Activated naive CD8-positive, alpha-beta T cell treated with anti-CD3 and anti-CD28 coated beads, Interleukin-2, amount 50 U/mL, for 24 hours (primary cell): Measurements from ENCODE around the gene SKAP2.

Source experiments
- ATAC-seq: fragments of 150-1000 bp; cut with Tn5 transposase; one replicate; pipeline ENCODE4 v1.10.0; 2021
- DNase-seq: peaks from one replicate; pipeline ENCODE4 v3.0.0; 2021
- H3K27ac Mint-ChIP-seq: one replicate; pipeline ENCODE4 v1.8.0; 2021; ENCODE audit warnings: mild to moderate bottlenecking, mixed read lengths
- H3K27me3 Mint-ChIP-seq: one replicate; pipeline ENCODE4 v1.8.0; 2021; ENCODE audit warnings: mixed read lengths
- H3K36me3 Mint-ChIP-seq: one replicate; pipeline ENCODE4 v1.8.0; 2021; ENCODE audit warnings: low read depth, mixed read lengths
- H3K4me1 Mint-ChIP-seq: one replicate; pipeline ENCODE4 v1.8.0; 2021; ENCODE audit warnings: mixed read lengths
- H3K4me3 Mint-ChIP-seq: one replicate; pipeline ENCODE4 v1.8.0; 2021; ENCODE audit warnings: mild to moderate bottlenecking, moderate library complexity, mixed read lengths
- H3K9me3 Mint-ChIP-seq: one replicate; pipeline ENCODE4 v1.8.0; 2021; ENCODE audit warnings: mixed read lengths

SKAP2 gene

DNA sequence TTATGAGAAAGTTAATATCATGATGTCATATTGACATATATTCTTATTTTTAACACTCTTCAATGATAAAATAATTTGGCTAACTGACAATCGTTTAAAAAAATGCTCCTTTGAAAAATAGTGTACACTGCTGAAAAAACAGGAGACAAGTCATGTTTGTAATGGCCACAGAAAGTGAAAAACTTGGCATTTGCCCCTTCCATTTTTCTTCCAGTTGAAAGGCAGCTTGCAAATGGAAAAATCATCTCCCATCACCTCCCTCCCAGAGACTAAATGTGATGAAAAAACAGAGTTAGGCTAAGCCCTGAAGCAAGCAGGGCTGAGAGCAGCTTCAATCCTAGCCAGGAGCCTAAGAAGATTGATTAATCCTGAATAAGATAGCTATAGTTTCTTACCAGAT lies 160.4 kb downstream of the SKAP2 start:
- no peaks in the 10 kb centered on the region for H3K4me1 Mint-ChIP-seq
- no peak overlapping the region for H3K4me3 Mint-ChIP-seq
- no peaks in the 10 kb centered on the region for H3K27me3 Mint-ChIP-seq
- no peak for ATAC-seq
- H3K9me3 Mint-ChIP-seq: no peaks in the 10 kb centered on the region
- no peak overlapping the region for H3K27ac Mint-ChIP-seq
- H3K36me3 Mint-ChIP-seq: no peaks in the 10 kb centered on the region
- no peak for DNase-seq

DNA sequence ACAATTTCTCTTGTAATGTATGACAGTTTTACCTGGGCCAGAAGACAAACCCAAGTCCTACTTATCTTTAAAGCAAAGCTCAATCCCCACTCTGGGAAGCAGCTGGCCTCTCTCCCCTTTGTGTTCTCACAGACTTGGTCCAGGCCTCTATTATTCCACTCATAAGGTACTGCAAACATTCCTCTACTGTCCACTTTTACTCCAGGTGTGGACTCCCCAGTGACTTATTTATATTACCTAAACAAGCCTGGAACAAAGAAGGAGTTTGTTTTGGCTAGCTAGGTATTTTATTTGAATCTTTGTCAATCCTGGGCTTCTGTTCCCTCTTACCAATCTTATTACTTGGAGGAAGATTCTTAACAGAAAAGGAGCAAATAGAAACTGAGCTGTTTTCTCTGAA lies 163.5 kb downstream of the SKAP2 start:
- Mint-ChIP-seq H3K27ac (no peak overlapping the region), H3K4me3 (no peak overlapping the region), H3K27me3 (peaks cover 3% of the 10 kb centered on the region), H3K9me3 (no peaks in the 10 kb centered on the region), H3K36me3 (no peaks in the 10 kb centered on the region), H3K4me1 (no peaks in the 10 kb centered on the region)
- no peak for ATAC-seq
- no peak for DNase-seq

DNA sequence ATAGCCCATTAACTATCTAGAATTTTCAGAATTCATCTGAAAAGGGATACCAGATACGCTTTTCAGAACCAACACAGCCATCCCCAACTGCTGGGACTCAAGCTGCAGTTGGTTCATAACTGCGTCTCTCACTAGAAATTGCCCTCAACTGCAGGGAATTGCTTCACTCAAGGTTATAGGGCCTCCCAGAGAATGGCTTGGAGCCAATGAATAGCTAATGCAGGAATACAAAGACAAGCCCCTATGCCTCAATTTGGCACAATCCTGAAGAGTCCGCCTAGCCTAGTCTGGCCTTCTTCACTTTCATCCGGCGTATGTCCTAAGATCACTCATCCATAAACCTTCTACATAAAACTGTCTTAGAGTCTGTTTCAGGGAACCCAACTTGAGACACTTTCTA lies 164.0 kb downstream of the SKAP2 start:
- no peak overlapping the region for H3K27ac Mint-ChIP-seq
- no peak overlapping the region for H3K4me3 Mint-ChIP-seq
- H3K36me3 Mint-ChIP-seq: no peaks in the 10 kb centered on the region
- ATAC-seq (no peak), DNase-seq (no peak)
- peaks cover 6% of the 10 kb centered on the region for H3K27me3 Mint-ChIP-seq
- H3K9me3 Mint-ChIP-seq: no peaks in the 10 kb centered on the region
- H3K4me1 Mint-ChIP-seq: no peaks in the 10 kb centered on the region

DNA sequence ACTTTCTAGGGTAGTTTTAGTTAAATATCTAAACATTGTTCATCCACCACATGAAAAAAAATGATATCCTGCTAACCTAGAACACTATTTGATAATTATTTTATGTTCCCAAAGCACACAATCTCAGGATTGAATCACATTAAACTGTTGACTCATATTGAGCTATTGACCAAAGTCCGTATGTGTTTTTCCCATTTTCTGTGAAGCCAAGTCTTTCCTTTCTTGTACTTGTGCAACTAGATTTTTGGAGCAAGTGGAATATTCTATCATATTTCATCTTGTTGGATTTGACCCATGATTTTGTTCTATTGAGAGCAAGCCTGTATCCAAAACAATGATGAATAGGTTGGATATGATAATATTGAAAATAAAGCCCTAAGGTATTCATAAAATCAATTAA lies 164.6 kb downstream of the SKAP2 start:
- DNase-seq (no peak), ATAC-seq (no peak)
- H3K4me1 Mint-ChIP-seq: no peaks in the 10 kb centered on the region
- H3K27me3 Mint-ChIP-seq: peaks cover 6% of the 10 kb centered on the region
- no peaks in the 10 kb centered on the region for H3K36me3 Mint-ChIP-seq
- H3K27ac Mint-ChIP-seq: no peak overlapping the region
- H3K9me3 Mint-ChIP-seq: no peaks in the 10 kb centered on the region
- H3K4me3 Mint-ChIP-seq: no peak overlapping the region

DNA sequence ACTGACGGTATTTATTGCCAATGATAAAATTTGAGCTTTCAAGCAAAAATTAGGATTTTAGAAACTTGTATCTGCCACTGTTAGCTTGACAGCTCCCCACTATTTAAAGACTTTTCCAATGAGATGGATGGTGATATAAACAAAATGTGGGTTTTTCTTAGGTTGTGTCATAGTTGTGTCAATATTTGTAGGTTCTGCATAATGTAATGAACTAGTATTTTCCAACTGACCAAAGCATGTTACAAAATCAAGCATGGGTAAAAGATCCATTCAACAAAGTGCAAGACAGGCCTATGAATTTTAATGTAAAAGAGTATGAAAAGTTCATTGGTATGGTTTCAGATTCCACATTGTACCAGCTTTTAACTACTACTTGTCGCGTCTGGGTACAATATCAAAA lies 165.6 kb downstream of the SKAP2 start:
- Mint-ChIP-seq H3K9me3 (no peaks in the 10 kb centered on the region), H3K4me1 (no peaks in the 10 kb centered on the region), H3K4me3 (no peak overlapping the region), H3K36me3 (no peaks in the 10 kb centered on the region), H3K27ac (no peak overlapping the region), H3K27me3 (peaks cover 6% of the 10 kb centered on the region)
- ATAC-seq (no peak), DNase-seq (no peak)

DNA sequence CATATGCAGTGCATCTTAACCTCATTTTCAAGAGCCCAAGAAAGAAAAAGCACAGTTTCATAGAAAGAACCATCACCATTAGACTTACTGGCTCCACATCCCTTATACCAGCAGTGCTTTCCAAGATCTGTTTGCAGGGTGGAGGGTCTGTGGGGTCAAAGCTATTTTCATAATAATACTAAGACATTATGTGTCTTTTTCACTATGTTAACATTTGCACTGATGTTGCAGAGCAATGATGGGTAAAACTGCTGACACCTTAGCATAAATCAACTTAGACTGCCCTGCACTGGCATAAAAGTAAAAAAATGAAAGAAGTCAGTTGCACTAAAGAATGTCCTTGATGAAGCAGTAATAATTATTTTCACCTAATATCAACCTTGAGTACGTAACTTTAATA lies 166.2 kb downstream of the SKAP2 start:
- no peaks in the 10 kb centered on the region for H3K4me1 Mint-ChIP-seq
- no peak for ATAC-seq
- H3K4me3 Mint-ChIP-seq: no peak overlapping the region
- H3K27ac Mint-ChIP-seq: no peak overlapping the region
- no peak for DNase-seq
- no peaks in the 10 kb centered on the region for H3K9me3 Mint-ChIP-seq
- H3K27me3 Mint-ChIP-seq: peaks cover 6% of the 10 kb centered on the region
- no peaks in the 10 kb centered on the region for H3K36me3 Mint-ChIP-seq

DNA sequence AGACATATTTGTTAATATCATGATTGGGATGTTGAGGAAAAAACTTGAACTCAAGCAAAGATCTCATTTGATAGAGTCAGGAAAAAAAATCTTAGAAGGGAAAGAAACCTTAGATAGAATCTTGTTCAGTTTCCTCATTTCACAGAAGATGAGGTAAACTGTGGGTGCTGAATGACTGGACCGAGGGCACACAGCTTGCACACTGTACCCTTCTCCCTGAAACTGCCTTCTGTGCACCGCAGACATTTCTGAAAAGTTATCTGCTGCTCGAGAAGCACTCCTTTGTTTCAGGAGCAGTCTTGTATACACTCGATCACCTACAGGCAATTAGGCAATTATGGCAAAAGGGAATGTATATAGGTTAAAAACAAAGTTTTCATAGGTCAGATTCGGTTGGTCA lies 167.4 kb downstream of the SKAP2 start:
- Mint-ChIP-seq H3K36me3 (no peaks in the 10 kb centered on the region), H3K27me3 (peaks cover 6% of the 10 kb centered on the region), H3K4me3 (no peak overlapping the region), H3K4me1 (no peaks in the 10 kb centered on the region), H3K27ac (no peak overlapping the region), H3K9me3 (no peaks in the 10 kb centered on the region)
- no peak for DNase-seq
- ATAC-seq: no peak

DNA sequence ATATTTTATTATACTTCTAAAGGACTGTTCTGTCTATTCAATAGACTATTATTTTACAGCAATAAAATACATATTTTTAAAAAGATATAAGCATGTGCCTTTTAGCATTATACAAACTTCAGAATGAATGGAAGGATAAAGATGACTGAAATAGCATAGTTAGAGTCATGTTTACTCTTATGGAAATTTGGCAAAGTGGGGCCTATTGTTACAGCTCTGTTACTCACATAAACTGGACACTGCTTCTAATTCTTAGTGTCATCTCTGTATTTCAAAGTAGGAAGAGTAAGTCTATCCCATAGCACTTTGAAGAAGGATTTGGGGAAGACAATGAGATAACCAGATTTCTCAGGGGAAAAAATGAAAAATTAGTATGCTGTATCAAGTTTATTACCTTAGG lies 168.2 kb downstream of the SKAP2 start:
- no peaks in the 10 kb centered on the region for H3K36me3 Mint-ChIP-seq
- H3K27ac Mint-ChIP-seq: no peak overlapping the region
- H3K4me3 Mint-ChIP-seq: no peak overlapping the region
- no peak for DNase-seq
- H3K27me3 Mint-ChIP-seq: peaks cover 6% of the 10 kb centered on the region
- no peaks in the 10 kb centered on the region for H3K4me1 Mint-ChIP-seq
- H3K9me3 Mint-ChIP-seq: no peaks in the 10 kb centered on the region
- ATAC-seq: no peak

DNA sequence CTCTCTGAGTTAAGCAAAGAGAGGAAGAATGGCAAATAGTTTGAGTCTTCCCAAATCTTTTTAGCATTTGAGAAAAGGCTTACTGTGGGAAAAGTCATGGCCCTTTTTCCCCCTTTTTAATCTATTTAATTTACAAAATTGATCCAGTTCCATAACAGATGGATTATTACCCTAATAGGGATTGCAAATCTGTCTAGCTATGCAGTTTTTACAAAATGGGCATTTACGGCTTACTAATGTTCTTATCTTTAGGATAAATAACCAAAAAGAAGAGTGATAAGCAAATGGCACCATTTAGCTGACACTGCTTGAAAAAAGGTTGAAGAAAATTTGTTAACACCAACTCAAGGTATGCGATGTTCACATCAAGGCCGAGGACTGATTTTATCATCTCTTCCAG lies 169.7 kb downstream of the SKAP2 start:
- Mint-ChIP-seq H3K4me3 (no peak overlapping the region), H3K4me1 (no peaks in the 10 kb centered on the region), H3K27me3 (peaks cover 6% of the 10 kb centered on the region), H3K36me3 (no peaks in the 10 kb centered on the region), H3K9me3 (no peaks in the 10 kb centered on the region), H3K27ac (no peak overlapping the region)
- ATAC-seq: no peak
- DNase-seq: no peak

DNA sequence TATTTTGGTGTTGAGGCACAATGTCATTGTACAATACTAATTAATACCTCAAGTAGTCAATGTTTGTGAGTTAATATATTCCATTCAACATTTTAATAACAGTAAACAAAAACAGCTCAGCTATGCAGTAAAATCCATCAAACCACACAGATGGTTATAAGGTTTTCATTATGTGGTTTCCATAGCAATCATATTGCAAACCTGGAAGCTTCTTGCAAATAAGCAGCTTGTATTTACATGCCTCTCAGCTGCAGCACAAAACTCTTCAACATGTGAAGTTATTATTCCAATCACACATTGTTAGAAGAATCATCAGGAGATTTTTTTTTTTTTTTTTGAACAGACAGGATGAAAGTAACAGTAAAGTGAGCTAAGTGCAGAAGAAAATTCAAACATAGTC lies 170.2 kb downstream of the SKAP2 start:
- Mint-ChIP-seq H3K27ac (no peak overlapping the region), H3K4me1 (no peaks in the 10 kb centered on the region), H3K27me3 (peaks cover 6% of the 10 kb centered on the region), H3K9me3 (no peaks in the 10 kb centered on the region), H3K4me3 (no peak overlapping the region), H3K36me3 (no peaks in the 10 kb centered on the region)
- ATAC-seq: no peak
- DNase-seq: no peak

DNA sequence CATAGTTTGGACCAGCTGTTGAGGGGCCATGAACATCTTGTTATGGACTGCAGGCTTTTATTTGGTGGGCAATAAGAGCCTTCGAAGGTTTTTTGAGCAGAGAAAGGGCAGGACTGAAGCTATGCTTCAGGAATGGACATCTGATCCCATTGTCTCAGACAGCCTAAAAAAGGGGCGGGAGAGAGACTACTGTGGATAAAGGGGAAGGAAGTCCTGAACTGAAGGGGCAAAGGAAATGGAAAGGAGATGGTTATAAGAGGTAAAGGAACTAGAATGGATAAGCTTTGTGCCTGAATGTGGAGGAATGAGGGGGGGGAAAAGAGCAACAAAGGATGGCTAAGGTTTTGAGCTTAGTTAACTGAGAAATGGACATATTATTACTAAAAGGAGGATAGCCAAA lies 172.5 kb downstream of the SKAP2 start:
- Mint-ChIP-seq H3K4me3 (no peak overlapping the region), H3K27ac (no peak overlapping the region), H3K27me3 (peaks cover 7% of the 10 kb centered on the region), H3K36me3 (no peaks in the 10 kb centered on the region), H3K9me3 (no peaks in the 10 kb centered on the region), H3K4me1 (no peaks in the 10 kb centered on the region)
- no peak for ATAC-seq
- DNase-seq: no peak

DNA sequence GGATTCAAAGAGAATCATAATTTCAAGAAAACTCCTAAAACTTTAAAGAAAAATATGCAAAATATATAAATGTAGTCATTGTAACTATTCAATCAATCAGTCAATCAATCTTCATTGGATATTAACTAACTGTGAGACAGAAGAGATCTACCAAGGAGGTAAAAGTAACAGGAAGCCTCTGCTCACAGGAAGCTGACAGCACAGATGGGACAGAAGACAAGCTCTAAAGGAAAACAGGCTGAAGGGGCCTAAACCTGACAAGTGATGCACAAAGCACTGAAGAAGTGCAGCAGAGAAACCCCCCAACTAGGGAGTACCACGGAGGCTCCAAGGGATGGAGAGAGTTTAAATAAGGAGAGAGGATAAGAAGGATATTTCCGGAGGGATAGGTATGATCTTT lies 173.0 kb downstream of the SKAP2 start:
- Mint-ChIP-seq H3K4me1 (no peaks in the 10 kb centered on the region), H3K36me3 (no peaks in the 10 kb centered on the region), H3K27me3 (peaks cover 8% of the 10 kb centered on the region), H3K27ac (no peak overlapping the region), H3K9me3 (no peaks in the 10 kb centered on the region), H3K4me3 (no peak overlapping the region)
- ATAC-seq (no peak), DNase-seq (no peak)

DNA sequence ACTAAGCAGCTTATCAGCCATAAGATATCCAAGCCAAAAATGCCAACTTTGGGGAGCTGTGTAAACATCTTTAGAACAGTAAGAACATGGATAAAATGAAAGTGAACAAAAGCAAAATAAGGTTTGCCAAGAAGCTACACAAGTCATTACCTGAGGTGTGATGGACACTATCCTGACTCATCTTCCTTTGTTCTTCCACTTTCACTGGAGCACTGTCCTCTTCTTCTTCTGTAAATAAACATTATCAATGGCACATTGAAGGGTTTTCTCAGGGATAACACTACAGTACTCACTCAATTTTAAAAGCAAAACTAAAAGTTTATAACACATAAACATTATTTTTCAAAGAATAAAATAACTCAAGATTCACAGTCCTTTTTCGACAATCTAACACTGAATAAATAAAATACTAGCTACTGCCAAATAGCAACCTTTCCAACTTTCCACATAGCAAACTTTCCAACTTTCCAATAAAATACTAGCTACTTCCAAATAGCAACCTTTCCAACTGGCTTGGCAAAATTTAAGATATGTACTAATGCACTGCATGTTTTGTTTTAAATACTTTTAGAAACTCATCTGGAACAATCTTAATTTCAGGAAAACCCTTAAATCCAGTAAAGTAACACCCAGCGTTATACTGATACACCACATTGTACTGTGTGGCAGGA lies 174.1 kb downstream of the SKAP2 start:
- peaks cover 8% of the 10 kb centered on the region for H3K27me3 Mint-ChIP-seq
- H3K27ac Mint-ChIP-seq: no peak overlapping the region
- ATAC-seq (no peak), DNase-seq (no peak)
- H3K36me3 Mint-ChIP-seq: no peaks in the 10 kb centered on the region
- H3K4me1 Mint-ChIP-seq: no peaks in the 10 kb centered on the region
- no peak overlapping the region for H3K4me3 Mint-ChIP-seq
- no peaks in the 10 kb centered on the region for H3K9me3 Mint-ChIP-seq

DNA sequence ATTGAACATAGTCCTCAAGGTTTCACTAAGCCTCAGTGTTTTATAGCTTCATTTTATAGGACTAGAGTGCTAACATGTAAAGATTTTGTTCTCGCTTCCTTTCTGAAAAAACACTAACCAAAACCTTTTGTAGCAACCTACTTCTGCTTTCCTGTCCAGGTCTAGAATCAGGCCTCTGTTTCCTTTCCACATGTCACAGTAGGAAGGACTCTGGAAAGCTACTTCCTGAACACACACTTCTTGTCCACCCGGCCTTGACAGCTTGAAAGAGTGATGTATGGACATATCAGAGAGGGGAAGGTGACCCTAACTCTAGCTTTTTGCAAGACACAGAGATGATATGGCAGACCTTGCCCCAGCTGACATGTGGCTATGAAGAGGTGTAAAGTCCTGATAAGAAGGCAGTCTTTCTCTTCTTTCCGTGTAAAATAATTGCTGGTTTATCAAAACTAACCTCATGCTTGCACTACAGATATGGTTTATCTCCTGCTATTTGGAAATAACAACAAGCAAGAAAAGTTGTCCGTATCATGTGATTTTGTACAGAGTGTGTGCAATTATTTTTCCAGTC lies 175.4 kb downstream of the SKAP2 start:
- H3K9me3 Mint-ChIP-seq: no peaks in the 10 kb centered on the region
- H3K4me3 Mint-ChIP-seq: no peak overlapping the region
- ATAC-seq (no peak), DNase-seq (no peak)
- no peaks in the 10 kb centered on the region for H3K4me1 Mint-ChIP-seq
- H3K36me3 Mint-ChIP-seq: no peaks in the 10 kb centered on the region
- peaks cover 14% of the 10 kb centered on the region for H3K27me3 Mint-ChIP-seq
- no peak overlapping the region for H3K27ac Mint-ChIP-seq

DNA sequence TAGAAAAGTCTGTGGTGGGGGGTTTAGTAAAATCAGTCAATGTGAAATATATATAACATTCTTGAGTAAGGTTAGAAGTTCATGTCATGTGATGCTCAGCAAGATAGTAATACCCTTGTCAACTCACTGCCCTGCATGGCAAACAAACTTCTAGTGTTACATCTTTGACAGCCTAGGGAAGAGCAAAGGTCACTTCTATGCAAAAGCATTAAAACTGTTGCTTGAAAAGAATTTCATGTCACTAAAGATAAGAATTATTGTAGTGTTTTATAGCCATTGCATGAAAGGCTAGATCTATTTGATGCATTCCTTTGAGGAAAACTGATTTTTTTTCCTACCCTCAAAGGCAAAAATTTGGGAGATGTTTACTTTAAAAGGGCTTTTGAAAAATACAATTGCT lies 176.0 kb downstream of the SKAP2 start:
- no peaks in the 10 kb centered on the region for H3K9me3 Mint-ChIP-seq
- no peak overlapping the region for H3K4me3 Mint-ChIP-seq
- H3K27ac Mint-ChIP-seq: no peak overlapping the region
- peaks cover 14% of the 10 kb centered on the region for H3K27me3 Mint-ChIP-seq
- H3K36me3 Mint-ChIP-seq: no peaks in the 10 kb centered on the region
- DNase-seq (no peak), ATAC-seq (no peak)
- no peaks in the 10 kb centered on the region for H3K4me1 Mint-ChIP-seq

DNA sequence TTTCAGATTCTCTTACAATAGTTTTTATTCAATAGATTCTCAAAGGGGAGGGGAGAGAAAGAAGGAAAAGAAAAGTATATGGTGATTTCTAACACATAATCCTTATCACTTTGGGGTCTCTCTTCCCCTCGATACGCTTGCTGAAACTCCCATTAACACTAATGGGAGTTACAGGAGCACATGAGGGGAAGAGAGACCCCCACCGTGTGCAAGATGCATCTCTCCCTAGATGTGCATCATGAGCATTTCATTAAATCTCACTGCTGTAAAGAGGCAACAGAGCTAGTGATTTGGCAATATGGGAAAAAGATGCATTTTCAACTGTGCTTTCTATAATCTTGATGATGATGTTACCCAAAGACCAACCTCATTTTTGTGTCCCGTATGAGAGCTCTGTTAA lies 177.4 kb downstream of the SKAP2 start:
- H3K9me3 Mint-ChIP-seq: no peaks in the 10 kb centered on the region
- no peak overlapping the region for H3K27ac Mint-ChIP-seq
- peaks cover 1% of the 10 kb centered on the region for H3K36me3 Mint-ChIP-seq
- ATAC-seq (no peak), DNase-seq (no peak)
- peaks cover 17% of the 10 kb centered on the region for H3K27me3 Mint-ChIP-seq
- no peak overlapping the region for H3K4me3 Mint-ChIP-seq
- no peaks in the 10 kb centered on the region for H3K4me1 Mint-ChIP-seq
